Effector memory CD4-positive, alpha-beta T cell (primary cell): Measurements from ENCODE around the gene TMX3.
A peak's percentile ranks its signal among the peaks of the same experiment; 100 is the strongest.

Experiments
- DNase-seq, 3 donors: peaks; one replicate each; pipeline ENCODE4 v3.0.0-alpha.2; 2020
- H3K27ac ChIP-seq: 2 replicates; pipeline ENCODE4 v1.7.0; 2013; ENCODE audit warnings: mild to moderate bottlenecking, low read length, moderate library complexity; ENCODE audit not compliant: insufficient read depth, poor library complexity, severe bottlenecking
- H3K27me3 ChIP-seq: replicated peaks from 2 replicates; pipeline ENCODE4 v1.7.0; 2013; ENCODE audit warnings: mild to moderate bottlenecking, low read length; ENCODE audit not compliant: insufficient read depth, control insufficient read depth, poor library complexity, severe bottlenecking
- H3K36me3 ChIP-seq: 2 replicates; pipeline ENCODE4 v1.7.0; 2013; ENCODE audit warnings: mild to moderate bottlenecking, low read length, moderate library complexity; ENCODE audit not compliant: control insufficient read depth, insufficient read depth
- H3K4me1 ChIP-seq: 2 replicates; pipeline ENCODE4 v1.7.0; 2013; ENCODE audit warnings: low read length, mild to moderate bottlenecking; ENCODE audit not compliant: control insufficient read depth, insufficient read depth, poor library complexity, severe bottlenecking
- H3K4me3 ChIP-seq: 2 replicates; pipeline ENCODE4 v1.7.0; 2013; ENCODE audit warnings: low read length, low read depth, mild to moderate bottlenecking; ENCODE audit not compliant: insufficient read depth, poor library complexity, severe bottlenecking
- H3K9me3 ChIP-seq: 2 replicates; pipeline ENCODE4 v1.7.0; 2013; ENCODE audit warnings: mild to moderate bottlenecking, low read length, moderate library complexity; ENCODE audit not compliant: control insufficient read depth
- total RNA-seq, 3 donors: gene quantifications; one replicate each; lab custom pipeline; 2026; lab: John Stamatoyannopoulos, UW

TMX3 gene
- 40.0 to 53.3 (median 50.1) reads per million in 3 donors for total RNA-seq

DNA sequence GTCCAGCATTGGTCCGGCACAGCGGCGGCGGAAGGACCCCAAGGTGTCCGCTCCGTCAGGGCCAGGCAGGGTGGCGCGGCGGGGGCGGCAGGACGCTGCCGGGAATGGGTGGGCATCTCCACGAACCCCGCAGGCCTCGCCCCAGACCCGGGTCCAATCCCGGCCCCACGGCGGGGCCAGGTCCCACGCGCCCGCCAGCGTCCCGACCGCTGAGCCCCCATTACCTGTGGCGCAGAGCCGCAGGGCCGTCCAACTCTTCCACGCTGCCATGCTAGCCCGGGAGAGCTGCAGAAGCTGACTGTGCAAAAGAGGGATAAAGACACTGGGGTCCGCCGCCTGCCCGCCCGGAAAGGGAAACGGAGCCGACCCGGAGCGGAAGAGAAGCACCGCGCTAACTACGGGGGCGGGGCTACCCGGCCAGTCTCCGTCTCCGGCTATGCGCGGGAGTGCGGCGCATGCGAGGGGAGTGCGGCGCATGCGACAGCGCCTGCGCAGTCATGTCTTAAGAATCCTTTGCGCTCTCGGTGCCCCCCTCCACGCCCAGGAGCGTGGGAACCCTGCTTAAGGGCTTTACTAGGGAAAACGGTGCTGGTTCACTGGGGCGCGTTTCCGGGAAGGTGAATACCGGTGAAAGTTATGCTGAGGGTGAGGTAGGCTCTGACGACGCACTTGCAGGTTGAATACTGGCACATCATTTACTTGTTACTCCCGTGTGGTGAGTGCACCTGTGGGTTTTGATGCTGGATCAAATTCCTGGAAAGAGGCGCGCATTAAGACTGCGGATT, at the start of gene TMX3:
Gene TMX3 (minus strand): TSS at position 397 of the 785 bp plus-strand sequence. CDS start 127 bp downstream, at position 270.
- no peaks in the 10 kb centered on the region for H3K9me3 ChIP-seq
- no peaks in the 10 kb centered on the region for H3K27me3 ChIP-seq
- H3K4me3 ChIP-seq, result peak within 1 kb of the TSS; percentile 81
- peaks cover 15% of the 10 kb centered on the region for H3K36me3 ChIP-seq
- peak within 1 kb of the TSS; percentile 67 for H3K27ac ChIP-seq
- peak; percentile 82 to 88 (median 85) for DNase-seq
- peaks cover 5% of the 10 kb centered on the region for H3K4me1 ChIP-seq

DNA sequence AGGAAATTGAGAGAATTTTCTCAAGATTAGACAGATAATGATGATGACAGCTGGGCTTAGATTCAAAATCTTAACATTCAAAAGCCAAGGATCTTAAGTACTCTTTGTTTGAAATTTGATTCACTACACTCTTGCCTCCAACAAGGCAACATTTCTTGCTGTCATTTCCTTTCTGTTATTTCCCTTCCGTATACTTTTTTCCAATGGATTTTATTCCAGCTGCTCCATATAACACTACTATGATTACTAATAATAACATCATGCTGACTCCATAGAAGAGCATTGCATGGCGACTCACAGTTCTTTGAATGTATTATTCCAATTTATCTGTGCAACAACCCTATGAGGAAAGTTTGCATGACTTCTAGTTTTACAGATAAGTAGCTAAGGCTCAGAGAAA, 49.1 kb upstream of the TMX3 start:
- no peak overlapping the region for H3K4me3 ChIP-seq
- H3K27me3 ChIP-seq, result no peaks in the 10 kb centered on the region
- no peak for DNase-seq
- H3K4me1 ChIP-seq, result no peaks in the 10 kb centered on the region
- no peaks in the 10 kb centered on the region for H3K36me3 ChIP-seq
- H3K27ac ChIP-seq, result no peak overlapping the region
- H3K9me3 ChIP-seq, result no peaks in the 10 kb centered on the region

GRCh38 chr18:68763083-68763482, 48.2 kb upstream of the TMX3 start:
- Histone ChIP-seq H3K4me3 (no peak overlapping the region), H3K36me3 (no peaks in the 10 kb centered on the region), H3K4me1 (no peaks in the 10 kb centered on the region), H3K9me3 (no peaks in the 10 kb centered on the region), H3K27me3 (no peaks in the 10 kb centered on the region), H3K27ac (no peak overlapping the region)
- no peak for DNase-seq

DNA sequence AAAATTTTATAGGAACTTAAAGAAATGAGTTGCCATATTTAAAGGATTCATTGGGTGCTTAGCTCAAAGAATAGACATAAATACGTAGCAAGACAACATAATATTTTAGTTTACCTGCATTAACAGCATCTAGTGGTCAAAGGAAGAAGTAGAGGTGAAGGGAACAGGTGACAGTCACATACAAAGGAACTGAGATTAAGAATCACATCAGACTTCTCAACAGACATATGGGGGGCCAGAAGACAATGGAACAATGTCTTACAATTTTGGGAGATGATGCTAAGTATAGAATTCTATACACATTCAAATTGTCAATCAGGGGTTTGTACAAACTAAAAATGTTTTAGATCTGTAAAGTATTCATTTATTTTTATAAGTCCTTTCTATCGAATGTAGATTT, 44.4 kb upstream of the TMX3 start:
- Histone ChIP-seq H3K9me3 (no peaks in the 10 kb centered on the region), H3K36me3 (no peaks in the 10 kb centered on the region), H3K4me1 (no peaks in the 10 kb centered on the region), H3K27ac (no peak overlapping the region), H3K4me3 (no peak overlapping the region), H3K27me3 (no peaks in the 10 kb centered on the region)
- DNase-seq, result no peak

DNA sequence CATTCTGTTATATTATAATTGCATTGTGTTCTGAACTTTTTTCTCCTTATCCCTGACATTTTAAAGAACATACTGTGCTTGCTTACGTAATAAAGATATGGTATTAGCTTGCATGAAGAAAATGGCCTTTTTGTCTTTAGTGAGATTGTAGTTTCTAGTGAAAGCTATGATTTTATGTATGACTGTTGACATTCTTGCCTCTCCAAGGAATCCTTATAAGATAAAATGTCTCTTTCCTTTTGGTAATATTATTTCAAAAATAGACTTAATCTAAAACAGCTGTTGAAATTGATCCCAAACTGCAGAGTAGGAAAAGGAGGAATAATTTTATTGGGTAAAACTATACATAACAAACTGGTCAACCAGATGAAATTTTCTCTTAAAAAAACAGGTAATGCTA, 42.2 kb upstream of the TMX3 start:
- H3K36me3 ChIP-seq, result no peaks in the 10 kb centered on the region
- H3K9me3 ChIP-seq, result no peaks in the 10 kb centered on the region
- no peaks in the 10 kb centered on the region for H3K27me3 ChIP-seq
- H3K27ac ChIP-seq, result no peak overlapping the region
- H3K4me3 ChIP-seq, result no peak overlapping the region
- no peak for DNase-seq
- no peaks in the 10 kb centered on the region for H3K4me1 ChIP-seq

GRCh38 chr18:68742206-68742605, 27.3 kb upstream of the TMX3 start:
- Histone ChIP-seq H3K27me3 (no peaks in the 10 kb centered on the region), H3K4me1 (no peaks in the 10 kb centered on the region), H3K27ac (no peak overlapping the region), H3K4me3 (no peak overlapping the region), H3K9me3 (no peaks in the 10 kb centered on the region), H3K36me3 (no peaks in the 10 kb centered on the region)
- DNase-seq, result no peak

DNA sequence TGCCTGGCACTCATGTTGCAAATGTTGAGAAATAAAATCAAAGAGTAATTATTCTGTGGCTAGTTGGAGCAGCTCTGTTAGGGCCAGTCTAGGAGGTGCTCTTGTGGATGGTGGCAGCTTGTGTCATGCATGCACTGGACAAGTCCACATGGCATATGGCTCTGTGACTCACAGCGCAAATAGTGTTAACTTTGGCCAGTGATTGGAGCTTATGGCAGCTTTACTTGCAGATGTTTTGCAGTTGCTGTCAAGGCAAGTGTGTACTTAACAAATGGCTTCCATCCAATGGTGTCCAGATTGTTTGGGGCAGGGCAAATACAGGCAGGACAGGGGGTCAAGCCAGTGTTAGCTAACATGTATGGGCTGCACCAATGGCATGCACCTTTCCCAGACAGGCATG, 26.1 kb upstream of the TMX3 start:
- Histone ChIP-seq H3K27me3 (no peaks in the 10 kb centered on the region), H3K27ac (no peak overlapping the region), H3K36me3 (no peaks in the 10 kb centered on the region), H3K4me3 (no peak overlapping the region), H3K4me1 (no peaks in the 10 kb centered on the region), H3K9me3 (no peaks in the 10 kb centered on the region)
- no peak for DNase-seq

DNA sequence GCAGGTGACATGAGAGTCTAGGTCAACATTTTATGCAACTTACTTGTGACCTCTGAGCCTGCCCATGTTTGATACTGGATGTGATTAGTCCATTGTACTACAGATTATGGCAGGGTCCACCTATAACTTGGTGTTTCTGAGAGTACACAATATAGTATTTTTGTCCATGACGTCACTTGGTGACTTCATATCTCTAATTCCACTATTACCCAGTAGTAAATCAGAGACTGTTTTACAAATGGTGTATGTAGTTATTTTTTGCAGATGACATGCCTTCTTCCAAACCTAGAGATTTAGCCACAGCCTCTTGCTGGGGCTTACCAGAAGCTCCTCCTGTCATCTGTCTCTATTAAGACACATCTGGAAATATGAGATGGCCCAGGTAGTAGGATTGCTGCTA, 24.6 kb upstream of the TMX3 start:
- H3K4me1 ChIP-seq, result no peaks in the 10 kb centered on the region
- no peak for DNase-seq
- no peak overlapping the region for H3K4me3 ChIP-seq
- H3K9me3 ChIP-seq, result no peaks in the 10 kb centered on the region
- no peak overlapping the region for H3K27ac ChIP-seq
- H3K27me3 ChIP-seq, result no peaks in the 10 kb centered on the region
- H3K36me3 ChIP-seq, result no peaks in the 10 kb centered on the region

GRCh38 chr18:68738564-68738963, 23.7 kb upstream of the TMX3 start:
- H3K36me3 ChIP-seq, result no peaks in the 10 kb centered on the region
- DNase-seq, result no peak

DNA sequence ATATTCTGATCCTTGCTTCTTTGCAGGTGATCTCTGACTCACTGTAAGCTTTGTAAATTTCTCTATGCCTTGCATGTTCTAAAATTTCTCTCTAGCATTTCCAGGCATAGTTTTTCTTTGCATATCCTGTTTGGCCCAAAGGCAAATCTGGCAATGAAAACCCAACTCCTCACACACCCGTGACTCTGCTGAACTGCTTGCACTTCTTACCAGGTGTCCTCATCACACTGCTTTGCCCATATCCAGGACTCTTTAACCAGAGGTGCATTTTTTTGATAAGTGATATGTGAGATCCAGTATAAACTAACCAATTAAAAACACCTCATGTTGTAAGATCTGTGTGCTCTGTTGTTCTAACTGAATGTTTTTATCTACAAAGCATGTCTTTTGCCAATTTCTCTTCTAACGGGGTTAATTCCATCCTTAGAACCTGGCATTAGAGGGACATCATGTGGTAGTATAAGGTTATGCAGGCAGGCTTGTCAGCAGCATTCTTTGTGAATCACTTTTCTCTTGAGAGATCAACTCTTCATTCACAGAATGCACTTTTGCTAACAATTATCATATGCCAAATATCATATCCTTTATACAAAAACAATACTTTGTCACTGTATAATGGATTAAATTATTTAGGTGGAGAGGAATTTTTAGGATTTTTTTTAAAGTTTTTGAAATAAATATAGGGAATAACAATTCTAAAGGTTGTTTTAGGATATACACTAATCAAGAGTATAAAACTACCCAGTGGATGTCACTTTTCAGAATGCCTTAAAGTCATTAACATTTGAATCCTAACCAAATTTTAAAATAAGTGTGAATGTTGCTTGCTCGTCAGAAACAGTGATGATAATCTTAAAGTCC, 20.8 kb upstream of the TMX3 start:
- no peak for DNase-seq
- no peaks in the 10 kb centered on the region for H3K36me3 ChIP-seq
- no peaks in the 10 kb centered on the region for H3K27me3 ChIP-seq
- H3K27ac ChIP-seq, result no peak overlapping the region
- no peaks in the 10 kb centered on the region for H3K4me1 ChIP-seq
- H3K4me3 ChIP-seq, result no peak overlapping the region
- no peaks in the 10 kb centered on the region for H3K9me3 ChIP-seq

More at GRCh38 chr18:68738564-68738963, 23.7 kb upstream of the TMX3 start:
- Histone ChIP-seq H3K9me3 (no peaks in the 10 kb centered on the region), H3K4me1 (no peaks in the 10 kb centered on the region), H3K27ac (no peak overlapping the region), H3K4me3 (no peak overlapping the region), H3K27me3 (no peaks in the 10 kb centered on the region)
